Brain microvascular endothelial cell (primary cell): Measurements from ENCODE around the gene DVL2.

ENCODE experiments used
- DNase-seq: peaks from one replicate; pipeline ENCODE4 v3.0.0-alpha.2; 2020
- H3K27ac ChIP-seq: fragments of 250-450 bp; sonication (Bioruptor Pico); 2 replicates; pipeline ENCODE4 v1.5.1; 2020; ENCODE audit warnings: mild to moderate bottlenecking, moderate library complexity
- H3K27me3 ChIP-seq: fragments of 250-450 bp; sonication (Bioruptor Pico); replicated peaks from 2 replicates; pipeline ENCODE4 v1.5.1; 2020; ENCODE audit warnings: mild to moderate bottlenecking
- H3K36me3 ChIP-seq: fragments of 250-450 bp; sonication (Bioruptor Pico); replicated peaks from 2 replicates; pipeline ENCODE4 v1.5.1; 2020; ENCODE audit warnings: mild to moderate bottlenecking
- H3K4me3 ChIP-seq: 2 replicates; pipeline ENCODE4 v1.5.1; 2011; ENCODE audit warnings: low read depth, mild to moderate bottlenecking, control low read depth, low read length, moderate library complexity
- CTCF ChIP-seq: IDR thresholded peaks from 2 replicates; pipeline ENCODE4 v1.5.1; 2011; ENCODE audit warnings: low read depth, mild to moderate bottlenecking, moderate library complexity, low read length, control low read depth, inconsistent platforms; ENCODE audit errors: missing control alignments
- in situ Hi-C: cut with HindIII; loops from 2 replicates; pipeline ENCODE4 v1.10.0; 2017; ENCODE audit warnings: low sequenced_read_pairs, low pct_ligation_motif_present

The DVL2 gene

GRCh38 chr17:7241090-7241733 is 6.9 kb upstream of the DVL2 start:
- DNase-seq, result no peak
- no peak for TF ChIP-seq CTCF
- Histone ChIP-seq H3K36me3 (peaks cover 49% of the 10 kb centered on the region), H3K27me3 (no peaks in the 10 kb centered on the region), H3K27ac (peak overlapping the region; percentile 94), H3K4me3 (peak overlapping the region; percentile 96)
- in situ Hi-C loops, result no loop called here

GRCh38 chr17:7240375-7240774 is 6.1 kb upstream of the DVL2 start:
- DNase-seq, result no peak
- H3K27me3 ChIP-seq, result no peaks in the 10 kb centered on the region
- no peak overlapping the region for H3K27ac ChIP-seq
- in situ Hi-C loops, result no loop called here
- H3K36me3 ChIP-seq, result peaks cover 48% of the 10 kb centered on the region
- no peak for TF ChIP-seq CTCF
- H3K4me3 ChIP-seq, result peak overlapping the region; percentile 96

- in situ Hi-C loops, result no loop called here
These were observed 5.0 kb upstream of the DVL2 start, which contains the start of gene PHF23 for GRCh38 chr17:7239091-7240027. Gene PHF23 (minus strand): TSS chr17:7239457. CDS start chr17:7239279, 178 bp downstream.

GRCh38 chr17:7238420-7239090 is 4.2 kb upstream of the DVL2 start:
- Histone ChIP-seq H3K4me3 (peak overlapping the region; percentile 94), H3K36me3 (peaks cover 41% of the 10 kb centered on the region), H3K27me3 (no peaks in the 10 kb centered on the region), H3K27ac (peak overlapping the region; percentile 51)
- DNase-seq, result no peak
- in situ Hi-C loops, result no loop called here
- TF ChIP-seq CTCF, result no peak

More at GRCh38 chr17:7239091-7240027, 5.0 kb upstream of the DVL2 start, which contains the start of gene PHF23:
- Histone ChIP-seq H3K4me3 (peak within 1 kb of the TSS; percentile 96), H3K36me3 (peaks cover 49% of the 10 kb centered on the region), H3K27ac (peak within 1 kb of the TSS; percentile 51), H3K27me3 (no peaks in the 10 kb centered on the region)
- DNase-seq, result peak; percentile 98
- TF ChIP-seq CTCF, result no peak

- TF ChIP-seq CTCF, result no peak
- Histone ChIP-seq H3K27ac (peak overlapping the region; percentile 78), H3K36me3 (peaks cover 38% of the 10 kb centered on the region), H3K4me3 (peak overlapping the region; percentile 94), H3K27me3 (no peaks in the 10 kb centered on the region)
- peak; percentile 50 for DNase-seq
- in situ Hi-C loops, result no loop called here
These were observed 3.6 kb upstream of the DVL2 start for GRCh38 chr17:7237761-7238419.
